Testis (tissue), 3 donors: ENCODE measurements around the gene ABCA8. TPM values are rescaled to one million over a fixed set of nuclear protein-coding genes. Genes with fewer than 3 reads are reported as not detected.

Source experiments
- DNase-seq: peaks from one replicate; pipeline ENCODE4 v3.0.0-alpha.2; 2019
- H3K27ac ChIP-seq, 2 donors: fragments of 200-600 bp; sonication (generic); one replicate each; pipeline ENCODE4 v1.5.1; 2019
- H3K27me3 ChIP-seq: fragments of 200-600 bp; sonication (generic); one replicate; pipeline ENCODE4 v1.5.1; 2019
- H3K36me3 ChIP-seq: fragments of 200-600 bp; sonication (generic); one replicate; pipeline ENCODE4 v1.5.1; 2017; ENCODE audit warnings: low read depth; ENCODE audit errors: missing control alignments
- H3K4me1 ChIP-seq: fragments of 200-600 bp; sonication (generic); one replicate; pipeline ENCODE4 v1.5.1; 2019
- H3K4me3 ChIP-seq, 2 donors: fragments of 200-600 bp; sonication (generic); one replicate each; pipeline ENCODE4 v1.5.1; 2017 to 2019
- H3K9me3 ChIP-seq: fragments of 200-600 bp; sonication (generic); one replicate; pipeline ENCODE4 v1.5.1; 2017
- CTCF ChIP-seq, 3 experiments: fragments of 450-650 bp in 2 of 3; fragments of 200-600 bp in 1 of 3; sonication (generic) in 1 of 3; IDR thresholded peaks; one replicate each; pipeline ENCODE4 v1.5.1; 2016 to 2019; ENCODE audit warnings: antibody characterized with exemption in 3 of 3, mild to moderate bottlenecking in 2 of 3, moderate library complexity in 1 of 3
- POLR2A ChIP-seq: fragments of 450-650 bp; IDR thresholded peaks from one replicate; pipeline ENCODE4 v1.6.1; 2017; ENCODE audit warnings: antibody characterized with exemption, mild to moderate bottlenecking, moderate library complexity
- WGBS, 2 donors: methylation state at CpG; one replicate each; pipeline ENCODE4 v1.1.5; 2018; 5-methylcytosine and 5-hydroxymethylcytosine counted together
- intact Hi-C: fragments of 100-400 bp; cut with DNase I; formaldehyde crosslinking; loops from one replicate; pipeline ENCODE4 v1.15.1; 2023; ENCODE audit warnings: low total_unique reads
- polyA plus RNA-seq: library from polyadenylated mRNA; stranded (reverse); fragments of 350-450 nt; fragmentation: Illumina TruSeq; extraction: RNeasy Lipid Tissue Mini Kit (QIAGEN cat#74804); gene quantifications from one replicate; pipeline ENCODE4 v1.2.3, GENCODE V29; 2014; ENCODE audit warnings: low read depth, low replicate concordance; ENCODE audit not compliant: insufficient read depth
- total RNA-seq, 2 donors: library from RNA; depleted of rRNA; stranded (reverse); fragments of >200 nt; gene quantifications; one replicate each; pipeline ENCODE4 v1.2.3, GENCODE V29; 2016

ABCA8 gene
- total and polyA plus RNA-seq, 3 donors from 2014 or later: 45.6 to 249 (median 188) TPM

GRCh38 chr17:68943123-68943811 is 11.9 kb downstream of the ABCA8 start:
- H3K27ac ChIP-seq: no peak overlapping the region
- TF ChIP-seq CTCF (IDR thresholded peaks at IDR 0.05) (no peak), POLR2A (no peak)
- intact Hi-C loops: no loop called here
- 77% methylated on average over 4 of the region's 4 CpGs for WGBS, 2 donors
- no peak overlapping the region for H3K4me3 ChIP-seq
- no peaks in the 10 kb centered on the region for H3K27me3 ChIP-seq
- H3K4me1 ChIP-seq: no peaks in the 10 kb centered on the region
- DNase-seq: no peak
- H3K9me3 ChIP-seq: no peaks in the 10 kb centered on the region
- H3K36me3 ChIP-seq: no peaks in the 10 kb centered on the region

- H3K27ac ChIP-seq: no peak overlapping the region
- H3K9me3 ChIP-seq: no peaks in the 10 kb centered on the region
- no peak for DNase-seq
- TF ChIP-seq POLR2A (no peak), CTCF (IDR thresholded peaks at IDR 0.05) (no peak)
- no peaks in the 10 kb centered on the region for H3K27me3 ChIP-seq
- 61 to 68% methylated on average over 3 of the region's 3 CpGs for WGBS, 2 donors
- H3K36me3 ChIP-seq: no peaks in the 10 kb centered on the region
- no peaks in the 10 kb centered on the region for H3K4me1 ChIP-seq
- intact Hi-C loops: no loop called here
- no peak overlapping the region for H3K4me3 ChIP-seq
Observed at GRCh38 chr17:68942389-68942788, 12.8 kb downstream of the ABCA8 start.

GRCh38 chr17:68941761-68942160 is 13.4 kb downstream of the ABCA8 start:
- H3K27me3 ChIP-seq: no peaks in the 10 kb centered on the region
- WGBS, 2 donors: 76 to 77% methylated on average over 6 of the region's 6 CpGs
- intact Hi-C loops: no loop called here
- no peak for DNase-seq
- H3K4me1 ChIP-seq: no peaks in the 10 kb centered on the region
- no peaks in the 10 kb centered on the region for H3K36me3 ChIP-seq
- no peak overlapping the region for H3K4me3 ChIP-seq
- no peaks in the 10 kb centered on the region for H3K9me3 ChIP-seq
- H3K27ac ChIP-seq: no peak overlapping the region
- TF ChIP-seq CTCF (IDR thresholded peaks at IDR 0.05) (no peak), POLR2A (no peak)

GRCh38 chr17:68939195-68939594 is 16.0 kb downstream of the ABCA8 start:
- no peak overlapping the region for H3K4me3 ChIP-seq
- intact Hi-C loops: no loop called here
- no peaks in the 10 kb centered on the region for H3K27me3 ChIP-seq
- TF ChIP-seq POLR2A: no peak
- TF ChIP-seq CTCF (IDR thresholded peaks at IDR 0.05): no peak
- H3K36me3 ChIP-seq: no peaks in the 10 kb centered on the region
- H3K4me1 ChIP-seq: no peaks in the 10 kb centered on the region
- H3K27ac ChIP-seq: no peak overlapping the region
- no peak for DNase-seq
- H3K9me3 ChIP-seq: no peaks in the 10 kb centered on the region
- 74 to 78% methylated on average over 3 of the region's 3 CpGs for WGBS, 2 donors

GRCh38 chr17:68937890-68938514 is 17.2 kb downstream of the ABCA8 start:
- TF ChIP-seq CTCF (IDR thresholded peaks at IDR 0.05) (no peak), POLR2A (no peak)
- DNase-seq: no peak
- no peaks in the 10 kb centered on the region for H3K9me3 ChIP-seq
- intact Hi-C loops: no loop called here
- WGBS, 2 donors: 82 to 91% methylated on average over 8 of the region's 8 CpGs
- no peak overlapping the region for H3K4me3 ChIP-seq
- no peaks in the 10 kb centered on the region for H3K27me3 ChIP-seq
- no peaks in the 10 kb centered on the region for H3K36me3 ChIP-seq
- H3K27ac ChIP-seq: no peak overlapping the region
- H3K4me1 ChIP-seq: no peaks in the 10 kb centered on the region
